GM18873 (cell line): ENCODE measurements around the gene SPOP.
"Not testable (repeated sequence)": the region's sequence is repeated elsewhere in the genome, so short reads cannot be mapped to it uniquely, and the experiment has no call there.

Source experiments
- ATAC-seq: cut with Tn5 transposase; IDR thresholded peaks from one replicate; pipeline ENCODE4 v1.9.1; 2021; ENCODE audit warnings: mild to moderate bottlenecking, moderate library complexity, moderate number of reproducible peaks; ENCODE audit not compliant: unreplicated experiment, low FRiP score

Gene SPOP

GRCh38 chr17:49696233-49696761 lies 18.4 kb upstream of the SPOP start:
- no peak for ATAC-seq

GRCh38 chr17:49695698-49696232 lies 17.9 kb upstream of the SPOP start:
- no peak for ATAC-seq

GRCh38 chr17:49694847-49695697 lies 17.2 kb upstream of the SPOP start:
- no peak for ATAC-seq

- no peak for ATAC-seq
Observed at GRCh38 chr17:49692751-49693150, 14.9 kb upstream of the SPOP start.

GRCh38 chr17:49691677-49692191 lies 13.8 kb upstream of the SPOP start:
- no peak for ATAC-seq

GRCh38 chr17:49691086-49691676 lies 13.3 kb upstream of the SPOP start:
- ATAC-seq: no peak

GRCh38 chr17:49690256-49690655 lies 12.4 kb upstream of the SPOP start:
- no peak for ATAC-seq

GRCh38 chr17:49688848-49689247 lies 11.0 kb upstream of the SPOP start:
- ATAC-seq: no peak

GRCh38 chr17:49687878-49688491 lies 10.1 kb upstream of the SPOP start:
- ATAC-seq: no peak

GRCh38 chr17:49681106-49681979 lies 3.4 kb upstream of the SPOP start:
- ATAC-seq: no peak

GRCh38 chr17:49680314-49680713 lies 2.4 kb upstream of the SPOP start:
- ATAC-seq: no peak

- ATAC-seq: peak; percentile 22
Observed at GRCh38 chr17:49677134-49677932, 564 bp downstream of the SPOP start.

- ATAC-seq: peak; percentile 67
Observed at GRCh38 chr17:49676276-49676868, 1.5 kb downstream of the SPOP start.

GRCh38 chr17:49674507-49674906 lies 3.4 kb downstream of the SPOP start:
- ATAC-seq: no peak

GRCh38 chr17:49673679-49674078 lies 4.2 kb downstream of the SPOP start:
- not testable (repeated sequence) for ATAC-seq

- no peak for ATAC-seq
Observed at GRCh38 chr17:49670641-49671040, 7.3 kb downstream of the SPOP start.

- ATAC-seq: no peak
Observed at GRCh38 chr17:49670002-49670401, 7.9 kb downstream of the SPOP start.

- no peak for ATAC-seq
Observed at GRCh38 chr17:49667854-49668253, 10.0 kb downstream of the SPOP start.
